ENCODE results near the gene SGTA.

GRCh38 chr19:2732157-2732725, 50.8 kb downstream of the SGTA start:
- TF ChIP-seq POLR2AphosphoS5 (IDR thresholded peaks at IDR 0.05; ENCODE audit: low read depth, low read length) = no peak
- TF ChIP-seq TAF1 (IDR thresholded peaks at IDR 0.05; ENCODE audit: borderline replicate concordance, insufficient read depth, low read length) = no peak

Measured in PFSK-1 (cell line).